ENCODE results near the gene KAZN.

- TF ChIP-seq EP300 (IDR thresholded peaks at IDR 0.05; ENCODE audit: borderline replicate concordance in 1 of 2, low read depth in 2 of 2, low read length in 2 of 2) (no peak), POLR2AphosphoS5 (IDR thresholded peaks at IDR 0.05; ENCODE audit: low read depth, low read length) (no peak), CTCF (IDR thresholded peaks at IDR 0.05; ENCODE audit: control extremely low read depth in 1 of 3, insufficient read depth in 1 of 3, low read depth in 1 of 3, low read length in 3 of 3) (no peak)
Observed at GRCh38 chr1:14878124-14878523, 279.6 kb downstream of the KAZN start.
